Measurements from ENCODE around the gene PLD4.

GRCh38 chr14:104935026-104935650 lies 10.5 kb downstream of the PLD4 start:
- TF ChIP-seq CTCF (IDR thresholded peaks at IDR 0.05) (no peak), POLR2A (IDR thresholded peaks at IDR 0.05) (no peak)
